Nephron (organoid): ENCODE measurements around the gene MAGI2.
A peak's percentile ranks its signal among the peaks of the same experiment; 100 is the strongest.

Source experiments
- H3K27ac Mint-ChIP-seq, 3 experiments: 2 replicates each; pipeline ENCODE4 v1.8.0; 2020; ENCODE audit warnings: mixed read lengths in 3 of 3, mild to moderate bottlenecking in 2 of 3, moderate library complexity in 1 of 3
- H3K27me3 Mint-ChIP-seq: 2 replicates; pipeline ENCODE4 v1.8.0; 2021; ENCODE audit warnings: low read depth, mild to moderate bottlenecking, moderate library complexity, mixed read lengths
- H3K36me3 Mint-ChIP-seq: 2 replicates; pipeline ENCODE4 v1.8.0; 2020; ENCODE audit warnings: low read depth, mixed read lengths
- H3K4me1 Mint-ChIP-seq: 2 replicates; pipeline ENCODE4 v1.8.0; 2020; ENCODE audit warnings: mixed read lengths
- H3K4me3 Mint-ChIP-seq, 3 experiments: 2 replicates each; pipeline ENCODE4 v1.8.0; 2020; ENCODE audit warnings: mild to moderate bottlenecking in 3 of 3, mixed read lengths in 3 of 3, moderate library complexity in 2 of 3
- H3K9me3 Mint-ChIP-seq: 2 replicates; pipeline ENCODE4 v1.8.0; 2020; ENCODE audit warnings: mixed read lengths
- CTCF ChIP-seq, 3 experiments: fragments of 200-600 bp; sonication (generic); IDR thresholded peaks; one replicate each; pipeline ENCODE4 v1.5.0; 2021; ENCODE audit warnings: antibody characterized with exemption in 3 of 3; ENCODE audit not compliant: unreplicated experiment in 3 of 3

MAGI2 gene

GRCh38 chr7:79296553-79297320 is 156.7 kb downstream of the MAGI2 start:
- Mint-ChIP-seq H3K27ac (no peak overlapping the region), H3K36me3 (peaks cover 4% of the 10 kb centered on the region), H3K9me3 (peaks cover 2% of the 10 kb centered on the region), H3K27me3 (no peaks in the 10 kb centered on the region), H3K4me1 (peaks cover 5% of the 10 kb centered on the region), H3K4me3 (no peak overlapping the region)
- TF ChIP-seq CTCF (IDR thresholded peaks at IDR 0.05; ENCODE audit: unreplicated experiment in 3 of 3): no peak

- Mint-ChIP-seq H3K36me3 (no peaks in the 10 kb centered on the region), H3K27ac (no peak overlapping the region), H3K4me1 (peaks cover 9% of the 10 kb centered on the region), H3K9me3 (peaks cover 2% of the 10 kb centered on the region), H3K27me3 (no peaks in the 10 kb centered on the region), H3K4me3 (no peak overlapping the region)
- no peak for TF ChIP-seq CTCF (IDR thresholded peaks at IDR 0.05; ENCODE audit: unreplicated experiment in 3 of 3)
Measured at GRCh38 chr7:79293655-79294142, 159.8 kb downstream of the MAGI2 start.

- Mint-ChIP-seq H3K4me1 (peaks cover 13% of the 10 kb centered on the region), H3K36me3 (no peaks in the 10 kb centered on the region), H3K4me3 (no peak overlapping the region), H3K27me3 (no peaks in the 10 kb centered on the region), H3K9me3 (no peaks in the 10 kb centered on the region), H3K27ac (peak overlapping the region in 2 of 3 experiments; percentile 7 to 9)
- no peak for TF ChIP-seq CTCF (IDR thresholded peaks at IDR 0.05; ENCODE audit: unreplicated experiment in 3 of 3)
Measured at GRCh38 chr7:79292834-79293233, 160.6 kb downstream of the MAGI2 start.

GRCh38 chr7:79291498-79291865 is 162.0 kb downstream of the MAGI2 start:
- Mint-ChIP-seq H3K36me3 (no peaks in the 10 kb centered on the region), H3K27ac (no peak overlapping the region), H3K9me3 (no peaks in the 10 kb centered on the region), H3K27me3 (no peaks in the 10 kb centered on the region), H3K4me1 (peaks cover 13% of the 10 kb centered on the region), H3K4me3 (no peak overlapping the region)
- TF ChIP-seq CTCF (IDR thresholded peaks at IDR 0.05; ENCODE audit: unreplicated experiment in 3 of 3): no peak

GRCh38 chr7:79290841-79291497 is 162.5 kb downstream of the MAGI2 start:
- no peak for TF ChIP-seq CTCF (IDR thresholded peaks at IDR 0.05; ENCODE audit: unreplicated experiment in 3 of 3)
- Mint-ChIP-seq H3K4me3 (no peak overlapping the region), H3K36me3 (no peaks in the 10 kb centered on the region), H3K9me3 (no peaks in the 10 kb centered on the region), H3K27me3 (no peaks in the 10 kb centered on the region), H3K27ac (no peak overlapping the region), H3K4me1 (peaks cover 13% of the 10 kb centered on the region)
